HL-60/S4 treated with phorbol 12-myristate 13-acetate at 8.2 ng/mL for 4 days and 3 days (cell line): ENCODE data around the gene TGFBR2.
"Not testable (repeated sequence)": the region's sequence is repeated elsewhere in the genome, so short reads cannot be mapped to it uniquely, and the experiment has no call there.

Experiments used
- in situ Hi-C: fragments of 300-500 bp; cut with MboI; formaldehyde crosslinking; loops from 2 replicates; pipeline ENCODE4 v1.15.0; 2022; ENCODE audit warnings: low sequenced_read_pairs

The TGFBR2 gene

GRCh38 chr3:30654269-30654668, 47.9 kb downstream of the TGFBR2 start:
- in situ Hi-C loops = no loop called here

- in situ Hi-C loops = no loop called here
Observed at GRCh38 chr3:30655187-30655812, 48.9 kb downstream of the TGFBR2 start.

- in situ Hi-C loops = no loop called here
Observed at GRCh38 chr3:30656624-30657141, 50.3 kb downstream of the TGFBR2 start.

GRCh38 chr3:30657914-30658313, 51.5 kb downstream of the TGFBR2 start:
- in situ Hi-C loops = no loop called here

GRCh38 chr3:30658328-30659052, 52.1 kb downstream of the TGFBR2 start:
- in situ Hi-C loops = no loop called here

- in situ Hi-C loops = no loop called here
Observed at GRCh38 chr3:30659270-30660130, 53.1 kb downstream of the TGFBR2 start.

GRCh38 chr3:30660136-30660535, 53.7 kb downstream of the TGFBR2 start:
- in situ Hi-C loops = no loop called here

GRCh38 chr3:30660656-30661055, 54.3 kb downstream of the TGFBR2 start:
- in situ Hi-C loops = no loop called here

GRCh38 chr3:30661098-30661873, 54.9 kb downstream of the TGFBR2 start:
- in situ Hi-C loops = no loop called here

- in situ Hi-C loops = no loop called here
Observed at GRCh38 chr3:30662836-30663235, 56.4 kb downstream of the TGFBR2 start.

GRCh38 chr3:30663533-30664241, 57.3 kb downstream of the TGFBR2 start:
- in situ Hi-C loops = no loop called here

- in situ Hi-C loops = no loop called here
Observed at GRCh38 chr3:30664459-30664858, 58.1 kb downstream of the TGFBR2 start.

GRCh38 chr3:30664884-30665283, 58.5 kb downstream of the TGFBR2 start:
- in situ Hi-C loops = no loop called here

GRCh38 chr3:30665539-30665938, 59.1 kb downstream of the TGFBR2 start:
- in situ Hi-C loops = no loop called here

GRCh38 chr3:30666572-30667279, 60.3 kb downstream of the TGFBR2 start:
- in situ Hi-C loops = no loop called here

GRCh38 chr3:30667280-30667651, 60.9 kb downstream of the TGFBR2 start:
- in situ Hi-C loops = no loop called here

- in situ Hi-C loops = no loop called here
Observed at GRCh38 chr3:30668051-30668609, 61.7 kb downstream of the TGFBR2 start.

GRCh38 chr3:30669360-30669934, 63.0 kb downstream of the TGFBR2 start:
- in situ Hi-C loops = not testable (repeated sequence)

GRCh38 chr3:30670292-30670691, 63.9 kb downstream of the TGFBR2 start:
- in situ Hi-C loops = no loop called here
